Stomach (tissue), 9 donors: ENCODE measurements around the gene KRT4. TPM values are rescaled to one million over a fixed set of nuclear protein-coding genes. Genes with fewer than 3 reads are reported as not detected.
A peak's percentile ranks its signal among the peaks of the same experiment; 100 is the strongest.

Source experiments
- DNase-seq, 2 donors: peaks; one replicate each; pipeline versions ENCODE4 v3.0.0 to v3.0.0-alpha.2; 2013 to 2019
- H3K27ac ChIP-seq, 5 donors: fragments of 200-600 bp in 4 of 5; sonication (generic) in 4 of 5; one replicate each; pipeline ENCODE4 v1.5.1; 2013 to 2019; ENCODE audit warnings: mild to moderate bottlenecking in 1 of 5, moderate library complexity in 1 of 5
- H3K27me3 ChIP-seq, 3 donors: fragments of 200-600 bp; sonication (generic); one replicate each; pipeline ENCODE4 v1.5.1; 2017 to 2019; ENCODE audit warnings: mixed run types in 1 of 3
- H3K36me3 ChIP-seq, 4 donors: fragments of 200-600 bp; sonication (generic); 1 replicate in 3 of 4; 2 replicates in 1 of 4; pipeline ENCODE4 v1.5.1; 2016 to 2019
- H3K4me1 ChIP-seq, 4 donors: fragments of 200-600 bp; sonication (generic); one replicate each; pipeline ENCODE4 v1.5.1; 2016 to 2019
- H3K4me3 ChIP-seq, 4 donors: fragments of 200-600 bp; sonication (generic) in 3 of 4; one replicate each; pipeline ENCODE4 v1.5.1; 2016 to 2019; ENCODE audit warnings: mild to moderate bottlenecking in 1 of 4
- H3K9me3 ChIP-seq, 4 donors: fragments of 200-600 bp; sonication (generic); one replicate each; pipeline ENCODE4 v1.5.1; 2016 to 2019
- EP300 ChIP-seq: sonication (generic); formaldehyde crosslinking; IDR thresholded peaks from one replicate; pipeline ENCODE4 v1.6.1; 2017; ENCODE audit warnings: antibody characterized with exemption
- POLR2A ChIP-seq, 4 donors: fragments of 450-650 bp; IDR thresholded peaks; one replicate each; pipeline ENCODE4 v1.6.1; 2016; ENCODE audit warnings: antibody characterized with exemption in 4 of 4, control low read depth in 2 of 4, mild to moderate bottlenecking in 1 of 4, moderate library complexity in 1 of 4
- POLR2AphosphoS5 ChIP-seq, 3 donors: sonication (generic); formaldehyde crosslinking; IDR thresholded peaks; one replicate each; pipeline ENCODE4 v1.6.1; 2016; ENCODE audit warnings: antibody characterized with exemption in 3 of 3
- WGBS, 5 donors: extraction: QIAGEN DNeasy Blood & Tissue Kit in 3 of 5; methylation state at CpG; one replicate each; pipeline versions ENCODE4 v1.1.5 to v1.1.7; 2013 to 2018; 5-methylcytosine and 5-hydroxymethylcytosine counted together
- intact Hi-C: fragments of 100-400 bp; cut with DNase I; formaldehyde crosslinking; loops from one replicate; pipeline ENCODE4 v1.15.1; 2023; ENCODE audit warnings: low total_unique reads
- polyA plus RNA-seq, 3 donors: library from polyadenylated mRNA; stranded (reverse); fragments of 200-250 nt; gene quantifications; one replicate each; pipeline ENCODE4 v1.2.3, GENCODE V29; 2013
- total RNA-seq, 5 donors: library from RNA; depleted of rRNA; stranded (reverse); fragments of >200 nt; gene quantifications; one replicate each; pipeline versions ENCODE4 v1.1.0 to v1.2.3, GENCODE V29; 2014 to 2016
- TF ChIP-seq, protein P1 (sequence below), 7 experiments: fragments of 450-650 bp in 4 of 7; fragments of 200-600 bp in 3 of 7; sonication (generic) in 3 of 7; IDR thresholded peaks; one replicate each; pipeline ENCODE4 v1.5.1; 2016 to 2019; ENCODE audit warnings: antibody characterized with exemption in 7 of 7, control low read depth in 2 of 7, mild to moderate bottlenecking in 1 of 7
- donor health status: healthy with polysubstance abuse.
- donor health status: Bipolar disorder and iron deficiency.
- donor health status: healthy.

The KRT4 gene
- total and polyA plus RNA-seq, 8 donors: 5.1 to 2,693 (median 11.2) TPM; not detected in 4

DNA sequence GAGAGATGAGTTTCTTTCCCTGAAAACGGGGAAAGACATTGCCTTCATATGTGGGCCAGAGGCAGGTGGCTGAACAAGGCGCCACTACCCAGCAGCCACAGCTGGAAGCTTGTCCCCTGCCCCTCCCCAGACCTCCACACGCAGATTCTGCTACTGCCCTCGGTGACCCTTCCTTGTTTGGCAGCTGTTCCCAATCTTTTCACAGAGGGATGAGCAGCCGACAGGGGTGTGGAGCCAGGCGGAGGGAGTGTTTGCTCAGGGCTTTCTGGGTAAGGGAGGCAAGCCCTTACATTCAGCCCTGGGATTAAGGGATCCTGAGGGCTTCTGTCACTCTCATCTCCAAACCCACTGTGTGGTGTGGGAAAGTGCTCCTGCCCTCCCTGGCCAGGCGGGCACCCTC, 4.5 kb upstream of the KRT4 start:
- WGBS, 5 donors: 19 to 48% (median 34%) methylated on average over 6 to 7 of the region's 7 CpGs
- Histone ChIP-seq H3K36me3 (no peaks in the 10 kb centered on the region), H3K27me3 (peaks cover 0 to 35% (median 8%) of the 10 kb centered on the region in 3 donors), H3K9me3 (no peaks in the 10 kb centered on the region), H3K4me3 (no peak overlapping the region), H3K4me1 (peaks cover 0 to 22% (median 7%) of the 10 kb centered on the region in 4 donors), H3K27ac (no peak overlapping the region)
- peak in 1 of 2 donors; percentile 40 for DNase-seq
- intact Hi-C loops: no loop called here
- TF ChIP-seq, protein P1, sequence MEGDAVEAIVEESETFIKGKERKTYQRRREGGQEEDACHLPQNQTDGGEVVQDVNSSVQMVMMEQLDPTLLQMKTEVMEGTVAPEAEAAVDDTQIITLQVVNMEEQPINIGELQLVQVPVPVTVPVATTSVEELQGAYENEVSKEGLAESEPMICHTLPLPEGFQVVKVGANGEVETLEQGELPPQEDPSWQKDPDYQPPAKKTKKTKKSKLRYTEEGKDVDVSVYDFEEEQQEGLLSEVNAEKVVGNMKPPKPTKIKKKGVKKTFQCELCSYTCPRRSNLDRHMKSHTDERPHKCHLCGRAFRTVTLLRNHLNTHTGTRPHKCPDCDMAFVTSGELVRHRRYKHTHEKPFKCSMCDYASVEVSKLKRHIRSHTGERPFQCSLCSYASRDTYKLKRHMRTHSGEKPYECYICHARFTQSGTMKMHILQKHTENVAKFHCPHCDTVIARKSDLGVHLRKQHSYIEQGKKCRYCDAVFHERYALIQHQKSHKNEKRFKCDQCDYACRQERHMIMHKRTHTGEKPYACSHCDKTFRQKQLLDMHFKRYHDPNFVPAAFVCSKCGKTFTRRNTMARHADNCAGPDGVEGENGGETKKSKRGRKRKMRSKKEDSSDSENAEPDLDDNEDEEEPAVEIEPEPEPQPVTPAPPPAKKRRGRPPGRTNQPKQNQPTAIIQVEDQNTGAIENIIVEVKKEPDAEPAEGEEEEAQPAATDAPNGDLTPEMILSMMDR (IDR thresholded peaks at IDR 0.05): no peak
- TF ChIP-seq POLR2AphosphoS5 (IDR thresholded peaks at IDR 0.05): no peak
- no peak for TF ChIP-seq POLR2A (IDR thresholded peaks at IDR 0.05)
- TF ChIP-seq EP300: no peak

DNA sequence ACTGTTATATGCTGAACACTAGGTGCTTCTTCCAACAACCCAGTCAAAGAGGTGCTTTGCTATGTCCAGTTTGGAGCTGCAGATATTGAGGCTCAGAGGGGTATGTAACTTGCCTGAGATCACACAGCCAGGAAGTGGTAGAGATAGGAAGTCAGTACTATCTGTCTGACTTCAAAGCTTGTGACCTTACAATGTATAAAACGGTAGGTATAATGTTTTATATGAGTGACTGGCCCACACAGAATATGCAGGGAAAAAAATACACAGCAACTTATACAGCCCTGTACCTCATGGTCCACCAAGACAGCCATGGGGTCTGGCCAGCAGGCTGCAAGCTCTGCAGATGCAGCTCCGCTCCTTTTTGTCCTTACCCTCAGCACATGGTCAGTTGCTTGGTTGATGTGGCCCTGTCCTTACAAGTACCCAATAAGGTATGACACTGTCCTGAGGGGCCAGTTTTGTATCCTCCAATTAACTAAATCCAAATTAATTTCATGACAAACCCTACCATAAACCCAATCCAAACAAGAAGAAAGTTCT, 3.9 kb upstream of the KRT4 start:
- H3K4me3 ChIP-seq: no peak overlapping the region
- DNase-seq: no peak
- WGBS, 5 donors: 65 to 86% (median 74%) methylated on average over 2 of the region's 2 CpGs
- H3K9me3 ChIP-seq: no peaks in the 10 kb centered on the region
- H3K4me1 ChIP-seq: peaks cover 0 to 22% (median 7%) of the 10 kb centered on the region in 4 donors
- no peak overlapping the region for H3K27ac ChIP-seq
- H3K27me3 ChIP-seq: peaks cover 0 to 35% (median 8%) of the 10 kb centered on the region in 3 donors
- TF ChIP-seq POLR2AphosphoS5 (IDR thresholded peaks at IDR 0.05) (no peak), EP300 (no peak), POLR2A (IDR thresholded peaks at IDR 0.05) (no peak)
- TF ChIP-seq, protein P1 (IDR thresholded peaks at IDR 0.05): no peak
- intact Hi-C loops: no loop called here
- H3K36me3 ChIP-seq: no peaks in the 10 kb centered on the region

DNA sequence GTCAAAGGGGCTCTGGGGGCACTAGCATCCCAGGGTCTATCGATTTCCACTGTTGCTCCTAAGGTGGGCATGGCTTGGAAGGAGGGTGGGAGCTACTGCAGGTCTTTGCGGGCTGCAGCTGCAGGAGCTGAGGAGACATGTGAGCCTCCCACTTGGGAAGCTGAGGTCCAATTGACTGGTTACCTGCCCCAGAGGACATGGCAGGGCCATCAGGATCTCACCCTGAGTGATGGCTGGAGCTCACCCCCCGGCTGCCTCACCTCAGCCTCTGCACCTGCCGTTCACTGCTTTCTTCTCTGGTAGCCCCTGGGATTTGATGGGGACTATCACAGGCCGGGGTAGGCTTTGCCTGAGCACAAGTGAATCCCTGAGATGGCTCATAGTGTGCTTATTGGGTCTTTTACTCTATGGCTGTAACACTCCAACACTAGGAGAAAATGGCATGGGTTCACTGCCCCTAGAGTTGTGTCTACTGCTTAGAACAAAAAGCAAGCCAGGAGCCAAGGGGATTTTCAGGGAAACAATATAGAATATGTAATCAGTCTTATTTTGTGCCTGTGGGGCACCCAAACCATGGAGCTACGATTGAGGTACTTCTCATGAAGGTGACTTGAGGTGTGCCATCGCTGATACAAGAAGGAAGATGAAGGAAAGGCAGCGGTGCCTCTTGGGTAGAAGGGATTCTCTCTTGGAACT, 3.2 kb upstream of the KRT4 start:
- H3K27me3 ChIP-seq: peaks cover 0 to 35% (median 8%) of the 10 kb centered on the region in 3 donors
- WGBS, 5 donors: 91 to 95% (median 93%) methylated on average over 8 of the region's 8 CpGs
- H3K36me3 ChIP-seq: no peaks in the 10 kb centered on the region
- intact Hi-C loops: no loop called here
- no peak overlapping the region for H3K27ac ChIP-seq
- peaks cover 0 to 16% (median 7%) of the 10 kb centered on the region in 4 donors for H3K4me1 ChIP-seq
- no peak for DNase-seq
- TF ChIP-seq, protein P1 (IDR thresholded peaks at IDR 0.05): no peak
- TF ChIP-seq POLR2A (IDR thresholded peaks at IDR 0.05) (no peak), EP300 (no peak), POLR2AphosphoS5 (IDR thresholded peaks at IDR 0.05) (no peak)
- H3K9me3 ChIP-seq: no peaks in the 10 kb centered on the region
- no peak overlapping the region for H3K4me3 ChIP-seq

DNA sequence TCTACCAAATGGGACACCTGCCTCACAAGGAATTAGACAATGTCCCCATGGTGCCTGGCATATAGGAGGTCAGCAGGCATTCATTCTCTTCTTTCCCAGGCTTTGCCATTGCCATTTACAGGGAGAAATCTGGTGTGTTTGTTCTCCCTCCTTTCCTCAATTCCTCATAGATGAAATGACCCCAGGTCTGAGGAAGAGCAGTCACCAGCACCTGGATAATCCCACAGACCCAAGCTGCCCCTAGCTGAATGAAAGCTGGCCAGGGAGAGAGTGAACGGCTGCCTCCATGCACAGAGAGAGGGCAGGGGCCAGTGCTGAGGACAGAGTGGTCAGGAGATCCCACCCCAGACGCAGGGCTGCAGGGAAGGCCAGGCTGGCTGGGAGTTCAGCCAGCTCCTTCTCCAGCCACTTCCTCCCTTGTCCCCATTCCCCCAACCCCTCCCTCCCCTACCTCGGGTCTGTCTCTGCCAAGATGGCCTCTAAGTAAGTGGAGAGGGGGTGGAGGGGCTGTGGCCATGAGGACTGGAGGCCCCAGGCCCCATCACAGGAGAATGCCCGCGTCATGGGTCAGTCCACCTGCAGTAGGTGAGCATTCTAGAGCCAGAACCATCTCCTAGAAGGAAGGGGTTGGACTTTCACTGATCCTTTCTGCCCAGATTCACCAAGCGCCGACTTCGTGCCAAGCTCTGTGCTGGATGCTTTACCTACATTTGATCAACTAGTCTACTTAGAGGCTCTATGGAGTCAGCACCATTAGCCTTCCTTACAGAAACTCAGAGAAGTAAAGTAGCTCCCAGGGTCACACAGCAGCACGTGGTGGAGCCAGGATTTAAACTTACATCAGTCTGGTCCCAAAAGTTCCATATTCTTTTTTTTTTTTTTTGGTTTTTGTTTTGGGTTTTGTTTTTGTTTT, 2.0 kb upstream of the KRT4 start:
- no peak overlapping the region for H3K27ac ChIP-seq
- H3K9me3 ChIP-seq: no peaks in the 10 kb centered on the region
- intact Hi-C loops: no loop called here
- TF ChIP-seq POLR2AphosphoS5 (IDR thresholded peaks at IDR 0.05): no peak
- TF ChIP-seq EP300: no peak
- TF ChIP-seq, protein P1 (IDR thresholded peaks at IDR 0.05): no peak
- peaks cover 0 to 12% (median 7%) of the 10 kb centered on the region in 4 donors for H3K4me1 ChIP-seq
- no peaks in the 10 kb centered on the region for H3K36me3 ChIP-seq
- H3K27me3 ChIP-seq: peaks cover 0 to 35% (median 8%) of the 10 kb centered on the region in 3 donors
- WGBS, 5 donors: 64 to 73% (median 69%) methylated on average over 8 to 9 of the region's 9 CpGs
- DNase-seq: peak in 1 of 2 donors; percentile 52
- no peak overlapping the region for H3K4me3 ChIP-seq
